HG02763 (cell line): ENCODE results near the gene CCDC184.
"Not testable (repeated sequence)": the region's sequence is repeated elsewhere in the genome, so short reads cannot be mapped to it uniquely, and the experiment has no call there.

ENCODE experiments used
- ATAC-seq: cut with Tn5 transposase; IDR thresholded peaks from one replicate; pipeline ENCODE4 v1.9.1; 2021; ENCODE audit warnings: mild to moderate bottlenecking, moderate library complexity; ENCODE audit not compliant: unreplicated experiment

Gene CCDC184

DNA sequence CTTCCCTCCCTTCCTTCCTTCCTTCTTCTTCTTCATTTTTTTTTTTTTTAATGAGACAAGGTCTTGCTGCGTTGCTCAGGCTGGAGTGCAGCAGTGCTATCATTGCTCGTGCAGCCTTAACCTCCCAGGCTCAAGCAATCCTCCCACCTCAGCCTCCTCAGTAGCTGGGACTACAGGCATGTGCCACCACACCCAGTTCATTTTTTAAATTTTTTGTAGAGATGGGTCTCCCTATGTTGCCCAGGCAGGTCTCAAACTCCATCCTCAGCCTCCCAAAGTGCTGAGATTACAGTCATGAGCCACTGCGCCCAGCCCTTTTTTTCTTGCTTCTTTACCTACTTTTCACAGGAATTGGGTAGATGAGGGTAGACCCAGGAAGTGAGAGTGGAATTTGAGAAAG is 18.1 kb downstream of the CCDC184 start:
- ATAC-seq, result no peak

DNA sequence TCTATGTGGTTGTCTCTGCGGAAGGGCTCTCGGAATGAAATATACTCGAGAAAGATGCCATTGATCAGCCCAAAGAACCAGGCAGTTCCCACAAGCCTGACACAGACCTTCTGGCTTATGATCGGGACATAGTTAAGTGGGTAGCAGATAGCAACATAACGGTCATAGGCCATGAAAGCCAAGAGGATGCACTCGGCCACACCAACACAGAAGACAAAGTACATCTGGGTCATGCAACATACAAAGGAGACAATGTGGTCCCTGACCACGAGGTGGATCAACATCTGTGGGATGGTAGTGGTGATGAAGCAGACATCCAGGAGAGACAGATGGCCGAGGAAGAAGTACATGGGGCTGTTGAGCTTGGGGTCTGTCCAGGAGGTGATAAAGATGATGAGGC is 19.3 kb downstream of the CCDC184 start:
- no peak for ATAC-seq

DNA sequence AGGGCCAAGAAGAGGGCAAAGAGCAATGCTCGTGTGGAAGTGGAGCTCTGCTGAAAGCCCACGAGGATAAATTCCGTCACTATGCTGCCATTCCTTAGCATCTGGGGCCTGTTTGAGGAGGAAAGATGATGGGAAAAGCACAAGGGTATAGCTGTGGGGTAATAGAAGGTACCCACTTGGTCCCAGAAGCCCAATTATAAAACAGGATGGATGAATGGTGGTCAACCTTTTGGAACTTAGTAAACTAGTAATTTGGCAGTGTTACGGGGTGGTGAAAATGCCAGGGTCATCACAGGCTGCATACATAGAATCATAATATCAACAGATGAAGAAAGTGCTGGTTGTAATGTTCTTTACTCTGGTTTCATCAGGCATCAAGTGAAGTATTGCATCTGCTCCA is 19.7 kb downstream of the CCDC184 start, which contains the start of gene OR10AD1:
TSS of gene OR10AD1 (minus strand) at position 101 of the 400 bp plus-strand sequence. CDS start at position 101, 0 bp downstream.
- ATAC-seq, result no peak

DNA sequence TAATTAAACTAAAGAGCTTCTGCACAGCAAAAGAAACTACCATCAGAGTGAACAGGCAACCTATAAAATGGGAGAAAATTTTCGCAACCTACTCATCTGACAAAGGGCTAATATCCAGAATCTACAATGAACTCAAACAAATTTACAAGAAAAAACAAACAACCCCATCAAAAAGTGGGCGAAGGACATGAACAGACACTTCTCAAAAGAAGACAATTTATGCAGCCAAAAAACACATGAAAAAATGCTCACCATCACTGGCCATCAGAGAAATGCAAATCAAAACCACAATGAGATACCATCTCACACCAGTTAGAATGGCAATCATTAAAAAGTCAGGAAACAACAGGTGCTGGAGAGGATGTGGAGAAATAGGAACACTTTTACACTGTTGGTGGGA is 26.1 kb downstream of the CCDC184 start:
- ATAC-seq, result not testable (repeated sequence)

DNA sequence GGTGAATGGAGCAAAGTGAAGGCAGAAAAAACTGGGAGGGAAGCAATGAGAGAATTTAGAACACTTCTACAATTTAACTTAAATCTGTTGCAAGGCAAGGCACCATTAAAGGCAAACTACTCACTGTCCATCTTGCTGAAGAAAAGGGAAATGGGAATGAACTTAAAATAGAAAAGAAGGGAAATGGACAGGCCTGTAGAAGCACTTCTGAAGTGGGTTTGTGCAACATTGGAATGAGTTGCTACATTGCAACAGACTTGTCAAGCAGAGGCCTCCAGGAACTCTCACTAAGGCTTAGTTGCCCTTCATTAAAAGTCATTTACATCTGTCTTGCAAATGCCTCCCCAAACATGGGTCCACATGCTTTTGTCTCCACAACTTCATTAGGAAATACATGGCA is 33.3 kb downstream of the CCDC184 start:
- no peak for ATAC-seq

DNA sequence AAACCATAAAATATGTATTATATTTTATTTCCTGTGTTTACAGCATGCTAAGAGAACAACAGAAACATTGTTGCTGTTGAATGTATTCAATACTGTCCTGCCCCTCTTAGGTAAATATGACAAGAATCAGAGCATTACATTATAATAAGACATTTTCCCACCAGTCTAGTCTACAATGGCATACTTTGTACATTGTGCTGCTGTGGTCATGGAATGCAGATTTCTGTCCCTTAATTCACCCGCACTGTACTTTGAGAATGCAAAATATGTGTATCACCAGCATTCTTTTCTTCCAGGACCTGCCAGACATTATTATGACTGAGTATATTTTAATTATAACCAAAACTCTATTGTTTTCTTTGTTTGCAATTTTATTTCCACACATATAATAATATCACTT is 36.2 kb downstream of the CCDC184 start:
- ATAC-seq, result no peak

DNA sequence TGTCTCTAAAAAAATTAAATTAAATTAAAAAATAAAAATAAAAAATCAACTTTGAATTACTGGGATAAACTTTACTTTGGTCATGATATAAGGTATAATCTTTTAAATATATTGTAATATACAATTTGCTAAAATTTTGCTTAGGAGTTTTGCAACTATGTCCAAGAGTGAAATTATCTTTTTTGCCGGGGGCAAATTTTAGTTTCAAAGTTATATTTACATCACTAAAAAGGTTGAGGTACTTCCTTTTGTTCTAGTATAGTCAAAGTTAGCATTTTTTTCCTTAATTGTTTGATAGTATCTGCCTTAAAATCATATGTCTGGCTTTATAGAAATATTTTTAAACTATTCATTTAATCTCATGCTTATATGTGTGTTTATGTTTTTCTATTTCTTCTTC is 37.3 kb downstream of the CCDC184 start:
- no peak for ATAC-seq

DNA sequence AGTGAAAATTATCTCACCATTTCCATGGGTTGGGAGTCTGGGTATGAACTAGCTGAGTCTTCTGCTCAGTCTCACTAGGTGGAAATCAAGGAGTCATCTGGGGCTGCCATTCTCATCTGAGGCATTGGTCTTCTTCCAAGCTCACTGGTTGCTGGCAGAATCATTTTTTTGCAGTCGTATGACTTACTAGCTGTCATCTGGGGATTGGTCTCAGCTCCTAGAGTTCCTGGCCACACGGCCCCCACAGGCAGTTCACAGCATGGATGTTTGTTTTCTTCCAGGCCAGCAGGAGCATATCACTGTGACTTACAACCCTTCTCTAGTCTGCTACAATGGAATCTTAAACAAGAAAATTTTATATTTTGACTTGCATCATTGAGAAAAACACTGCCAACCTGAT is 38.2 kb downstream of the CCDC184 start:
- no peak for ATAC-seq

DNA sequence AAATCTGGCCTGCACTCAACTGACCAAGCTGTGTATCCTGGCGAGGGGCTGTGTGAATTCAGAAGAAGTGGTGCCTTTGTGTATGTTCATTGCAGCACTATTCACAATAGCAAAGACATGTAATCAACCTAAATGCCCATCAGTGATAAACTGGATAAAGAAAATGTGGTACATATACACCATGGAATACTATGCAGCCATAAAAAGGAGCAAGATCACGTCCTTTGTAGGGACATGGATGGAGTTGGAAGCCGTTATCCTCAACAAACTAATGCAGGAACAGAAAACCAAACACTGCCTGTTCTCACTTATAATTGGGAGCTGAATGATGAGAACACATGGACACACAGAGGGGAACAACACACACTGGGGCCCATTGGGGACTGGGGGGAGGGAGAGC is 41.1 kb downstream of the CCDC184 start:
- not testable (repeated sequence) for ATAC-seq

DNA sequence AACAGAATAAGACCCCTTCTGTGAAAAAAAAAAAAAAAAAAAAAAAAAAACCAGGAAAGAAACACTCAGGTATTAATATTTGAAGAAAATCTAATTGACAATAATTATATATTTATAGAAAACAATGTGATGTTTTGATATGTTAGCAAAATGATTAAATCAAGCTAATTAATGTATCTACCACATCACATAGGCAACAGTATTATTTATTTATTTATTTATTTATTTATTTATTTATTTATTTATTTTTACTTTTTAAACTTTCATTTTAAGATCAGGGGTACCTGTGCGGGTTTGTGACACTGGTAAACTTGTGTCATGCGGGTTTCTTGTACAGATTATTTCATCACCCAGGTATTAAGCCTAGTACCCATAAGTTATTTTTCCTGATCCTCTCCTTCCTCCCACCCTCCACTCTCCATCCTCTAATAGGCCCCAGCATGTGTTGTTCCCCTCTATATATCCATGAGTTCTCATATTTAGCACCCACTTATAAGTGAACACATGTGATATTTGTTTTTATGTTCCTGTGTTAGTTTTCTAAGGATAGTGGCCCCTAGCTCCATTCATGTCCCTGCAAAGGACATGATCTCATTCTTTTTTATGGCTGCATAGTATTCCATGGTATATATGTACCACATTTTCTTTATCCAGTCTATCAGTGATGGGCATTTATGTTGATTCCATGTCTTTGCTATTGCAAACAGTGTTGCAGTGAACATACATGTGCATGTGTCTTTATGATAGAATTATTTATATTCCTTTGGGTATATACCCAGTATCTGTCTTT is 47.9 kb downstream of the CCDC184 start:
- ATAC-seq, result not testable (repeated sequence)
